ENCODE measurements around the gene B4GALT6. TPM values are rescaled to one million over a fixed set of nuclear protein-coding genes. Genes with fewer than 3 reads are reported as not detected.

The B4GALT6 gene
- total RNA-seq, result 3.8 and 5.6 TPM in 2 replicates

GRCh38 chr18:31684279-31685096 is at the start of gene B4GALT6:
Gene B4GALT6, minus strand, starts transcription at chr18:31684581. Its CDS starts 155 bp downstream, at chr18:31684426.

GRCh38 chr18:31591628-31592027 is 92.8 kb downstream of the B4GALT6 start, which contains the start of gene TTR:
Gene TTR, plus strand, starts transcription at chr18:31591877. Its CDS starts 26 bp downstream, at chr18:31591903.

Other genes starting within 250 kb of the B4GALT6 start
- 612 and 765 TPM in 2 replicates for gene DSG3, start 236.8 kb downstream of the B4GALT6 start, total RNA-seq
- 103 and 557 TPM in 2 replicates for gene DSG2, start 186.4 kb downstream of the B4GALT6 start, total RNA-seq
- not detected in 2 replicates for gene TTR, start 92.7 kb downstream of the B4GALT6 start, total RNA-seq
- under 0.01 and 0.28 TPM in 2 replicates for gene SLC25A52, start 76.3 kb upstream of the B4GALT6 start, total RNA-seq

Measured in nasal cavity respiratory epithelium epithelial cell of viscerocranial mucosa (primary cell).